CD14-positive monocyte (primary cell): ENCODE data around the gene LIMS2. TPM values are rescaled to one million over a fixed set of nuclear protein-coding genes. Genes with fewer than 3 reads are reported as not detected.

Experiments
- DNase-seq, 3 donors: peaks; one replicate each; pipeline ENCODE4 v3.0.0-alpha.2; 2011 to 2022
- H2AFZ ChIP-seq: 2 replicates; pipeline ENCODE4 v1.6.0; 2012; ENCODE audit warnings: mild to moderate bottlenecking, low read depth, low read length, inconsistent platforms; ENCODE audit not compliant: insufficient read depth, poor library complexity, severe bottlenecking
- H3K27ac ChIP-seq, 2 donors: 1 replicate in 1 of 2; 2 replicates in 1 of 2; pipeline ENCODE4 v1.5.1; 2012 to 2013; ENCODE audit warnings: low read length in 2 of 2, control low read depth in 1 of 2, inconsistent platforms in 1 of 2, low read depth in 1 of 2, mild to moderate bottlenecking in 1 of 2
- H3K27me3 ChIP-seq, 2 donors: one replicate each; pipeline versions ENCODE4 v1.6.0 to v1.6.1; 2011 to 2013; ENCODE audit warnings: low read length in 2 of 2; ENCODE audit not compliant: control insufficient read depth in 2 of 2, insufficient read depth in 2 of 2
- H3K36me3 ChIP-seq, 2 donors: replicated peaks in 1 of 2; 1 replicate in 1 of 2; 2 replicates in 1 of 2; pipeline versions ENCODE4 v1.5.1 to v1.6.1; 2012 to 2013; ENCODE audit warnings: low read length in 2 of 2, control low read depth in 1 of 2, inconsistent platforms in 1 of 2, mild to moderate bottlenecking in 1 of 2; ENCODE audit not compliant: insufficient read depth in 2 of 2, control insufficient read depth in 1 of 2
- H3K4me1 ChIP-seq, 2 donors: 1 replicate in 1 of 2; 2 replicates in 1 of 2; pipeline versions ENCODE4 v1.5.1 to v1.6.1; 2012 to 2013; ENCODE audit warnings: low read length in 2 of 2, control low read depth in 1 of 2, inconsistent platforms in 1 of 2, mild to moderate bottlenecking in 1 of 2, moderate library complexity in 1 of 2; ENCODE audit not compliant: insufficient read depth in 2 of 2, control insufficient read depth in 1 of 2
- H3K4me2 ChIP-seq: replicated peaks from 2 replicates; pipeline ENCODE3; 2012; ENCODE audit warnings: low read length, moderate library complexity, mild to moderate bottlenecking; ENCODE audit not compliant: poor library complexity, severe bottlenecking; ENCODE audit errors: extremely low read depth
- H3K4me3 ChIP-seq, 3 experiments: fragments of 200-600 bp in 1 of 3; sonication (generic) in 1 of 3; replicated peaks in 1 of 3; 1 replicate in 2 of 3; 2 replicates in 1 of 3; pipeline ENCODE4 v1.5.1; 2011 to 2013; ENCODE audit warnings: low read length in 3 of 3, mild to moderate bottlenecking in 3 of 3, control low read depth in 2 of 3, low read depth in 2 of 3, inconsistent platforms in 1 of 3, moderate library complexity in 1 of 3
- H3K79me2 ChIP-seq: 2 replicates; pipeline ENCODE4 v1.6.0; 2012; ENCODE audit warnings: mild to moderate bottlenecking, control low read depth, inconsistent platforms, low read length, moderate library complexity; ENCODE audit not compliant: insufficient read depth
- H3K9ac ChIP-seq: 2 replicates; pipeline ENCODE4 v1.6.0; 2017; ENCODE audit warnings: low read length, mild to moderate bottlenecking; ENCODE audit not compliant: insufficient read depth, poor library complexity, severe bottlenecking
- H3K9me3 ChIP-seq, 2 donors: replicated peaks in 1 of 2; 1 replicate in 1 of 2; 2 replicates in 1 of 2; pipeline versions ENCODE4 v1.5.1 to v1.6.1; 2012 to 2013; ENCODE audit warnings: low read length in 2 of 2, control low read depth in 1 of 2; ENCODE audit not compliant: control insufficient read depth in 1 of 2, insufficient read depth in 1 of 2
- H4K20me1 ChIP-seq: 2 replicates; pipeline ENCODE4 v1.6.0; 2012; ENCODE audit warnings: mild to moderate bottlenecking, low read length, control low read depth, moderate library complexity; ENCODE audit not compliant: insufficient read depth
- H3K27ac Mint-ChIP-seq, 7 donors: one replicate each; pipeline ENCODE4 v1.8.0; 2020; ENCODE audit warnings: mild to moderate bottlenecking in 7 of 7, mixed read lengths in 7 of 7, moderate library complexity in 6 of 7, inconsistent platforms in 2 of 7
- H3K27me3 Mint-ChIP-seq, 3 donors: one replicate each; pipeline ENCODE4 v1.8.0; 2021 to 2022; ENCODE audit warnings: low read depth in 3 of 3, mild to moderate bottlenecking in 3 of 3, mixed read lengths in 3 of 3, moderate library complexity in 3 of 3, inconsistent platforms in 1 of 3
- H3K36me3 Mint-ChIP-seq, 2 donors: one replicate each; pipeline ENCODE4 v1.8.0; 2020; ENCODE audit warnings: mixed read lengths in 2 of 2, inconsistent platforms in 1 of 2, mild to moderate bottlenecking in 1 of 2
- H3K4me1 Mint-ChIP-seq: one replicate; pipeline ENCODE4 v1.8.0; 2020; ENCODE audit warnings: mild to moderate bottlenecking, mixed read lengths
- H3K4me3 Mint-ChIP-seq, 2 donors: one replicate each; pipeline ENCODE4 v1.8.0; 2020; ENCODE audit warnings: mild to moderate bottlenecking in 2 of 2, mixed read lengths in 2 of 2, moderate library complexity in 1 of 2
- H3K9me3 Mint-ChIP-seq, 7 donors: one replicate each; pipeline ENCODE4 v1.8.0; 2020 to 2022; ENCODE audit warnings: mixed read lengths in 7 of 7, mild to moderate bottlenecking in 6 of 7, moderate library complexity in 6 of 7, inconsistent platforms in 2 of 7
- WGBS: methylation state at CpG from one replicate; pipeline ENCODE4 v1.1.5; 2013; ENCODE audit warnings: missing lambda C conversion rate; ENCODE audit not compliant: insufficient coverage; 5-methylcytosine and 5-hydroxymethylcytosine counted together
- intact Hi-C, 2 donors: fragments of 100-400 bp; cut with micrococcal nuclease; formaldehyde crosslinking; loops; one replicate each; pipeline versions ENCODE4 v1.15.0 to v1.15.1; 2023
- polyA plus RNA-seq, 3 donors: library from polyadenylated mRNA; depleted of rRNA in 1 of 3; unstranded in 2 of 3; stranded (reverse) in 1 of 3; fragments of 300-500 nt in 2 of 3; fragments of >200 nt in 1 of 3; fragmentation: Illumina TruSeq in 2 of 3; gene quantifications; 1 replicate in 2 of 3; 2 replicates in 1 of 3; pipeline ENCODE4 v1.2.3, GENCODE V29; 2012 to 2021
- TF ChIP-seq, protein P1 (sequence below): fragments of 200-600 bp; IDR thresholded peaks from one replicate; pipeline ENCODE4 v1.8.0; 2022; ENCODE audit warnings: antibody characterized with exemption, mild to moderate bottlenecking

Gene LIMS2
- polyA plus RNA-seq, 3 donors, result 0.13 to 1.3 (median 0.23) TPM

DNA sequence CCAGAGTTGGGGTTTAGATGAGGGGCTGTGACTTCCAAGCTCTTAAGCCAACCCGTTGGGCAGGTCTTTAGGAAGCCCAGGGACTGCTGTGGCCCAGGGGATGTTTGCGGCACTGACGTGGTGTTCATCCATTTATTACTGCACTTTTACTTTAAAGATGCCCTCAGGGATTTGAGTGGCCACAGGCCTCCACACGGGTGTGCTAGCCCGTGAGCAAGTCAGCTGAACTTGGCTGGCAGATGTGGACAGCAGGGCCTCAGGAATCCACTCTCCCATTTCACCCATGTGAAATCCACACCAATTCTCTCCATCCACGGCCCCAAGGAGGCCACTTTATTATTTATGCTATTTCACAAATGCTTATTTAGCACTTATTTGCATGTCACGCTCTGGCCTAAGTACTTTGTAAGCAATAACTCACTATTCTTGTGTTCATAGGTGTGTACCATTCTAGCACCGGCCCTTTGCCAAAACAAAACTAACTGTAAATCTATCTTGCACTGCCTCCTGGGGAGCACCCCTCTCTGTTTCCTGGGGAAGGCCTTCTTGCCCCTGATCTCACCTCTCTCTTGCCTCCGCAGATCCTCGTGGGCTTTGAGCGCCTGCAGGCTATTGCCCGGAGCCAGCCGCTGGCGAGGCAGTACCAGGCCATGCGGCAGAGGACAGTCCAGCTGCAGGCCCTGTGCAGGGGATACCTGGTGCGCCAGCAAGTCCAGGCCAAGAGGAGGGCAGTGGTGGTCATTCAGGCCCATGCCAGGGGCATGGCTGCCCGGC lies 68.5 kb downstream of the LIMS2 start:
- Histone ChIP-seq H3K9ac (no peak overlapping the region), H3K4me3 (no peak overlapping the region), H3K27me3 (no peaks in the 10 kb centered on the region), H3K4me1 (no peaks in the 10 kb centered on the region), H3K27ac (no peak overlapping the region), H4K20me1 (no peaks in the 10 kb centered on the region), H3K79me2 (no peaks in the 10 kb centered on the region), H3K9me3 (peaks cover 2 to 19% of the 10 kb centered on the region in 2 donors), H3K4me2 (no peak overlapping the region), H2AFZ (no peak overlapping the region), H3K36me3 (no peaks in the 10 kb centered on the region)
- peak overlapping the region in 1 of 7 donors; percentile 85 for H3K27ac Mint-ChIP-seq
- WGBS, result 96% methylated on average over 14 of the region's 17 CpGs
- peaks cover 0 to 2% (median 1%) of the 10 kb centered on the region in 3 donors for H3K27me3 Mint-ChIP-seq
- no peaks in the 10 kb centered on the region for H3K4me1 Mint-ChIP-seq
- no peak overlapping the region for H3K4me3 Mint-ChIP-seq
- H3K36me3 Mint-ChIP-seq, result peaks cover 0 to 5% of the 10 kb centered on the region in 2 donors
- peaks cover 7 to 22% (median 21%) of the 10 kb centered on the region in 7 donors for H3K9me3 Mint-ChIP-seq
- no peak for DNase-seq
- intact Hi-C loops, result no loop called here
- TF ChIP-seq, protein P1, sequence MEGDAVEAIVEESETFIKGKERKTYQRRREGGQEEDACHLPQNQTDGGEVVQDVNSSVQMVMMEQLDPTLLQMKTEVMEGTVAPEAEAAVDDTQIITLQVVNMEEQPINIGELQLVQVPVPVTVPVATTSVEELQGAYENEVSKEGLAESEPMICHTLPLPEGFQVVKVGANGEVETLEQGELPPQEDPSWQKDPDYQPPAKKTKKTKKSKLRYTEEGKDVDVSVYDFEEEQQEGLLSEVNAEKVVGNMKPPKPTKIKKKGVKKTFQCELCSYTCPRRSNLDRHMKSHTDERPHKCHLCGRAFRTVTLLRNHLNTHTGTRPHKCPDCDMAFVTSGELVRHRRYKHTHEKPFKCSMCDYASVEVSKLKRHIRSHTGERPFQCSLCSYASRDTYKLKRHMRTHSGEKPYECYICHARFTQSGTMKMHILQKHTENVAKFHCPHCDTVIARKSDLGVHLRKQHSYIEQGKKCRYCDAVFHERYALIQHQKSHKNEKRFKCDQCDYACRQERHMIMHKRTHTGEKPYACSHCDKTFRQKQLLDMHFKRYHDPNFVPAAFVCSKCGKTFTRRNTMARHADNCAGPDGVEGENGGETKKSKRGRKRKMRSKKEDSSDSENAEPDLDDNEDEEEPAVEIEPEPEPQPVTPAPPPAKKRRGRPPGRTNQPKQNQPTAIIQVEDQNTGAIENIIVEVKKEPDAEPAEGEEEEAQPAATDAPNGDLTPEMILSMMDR, result no peak

- WGBS, result 92% methylated on average over 1 of the region's 7 CpGs
- Histone ChIP-seq H2AFZ (no peak overlapping the region), H3K27me3 (no peaks in the 10 kb centered on the region), H3K9ac (no peak overlapping the region), H3K4me1 (no peaks in the 10 kb centered on the region), H3K36me3 (no peaks in the 10 kb centered on the region), H4K20me1 (no peaks in the 10 kb centered on the region), H3K9me3 (peaks cover 2 to 9% of the 10 kb centered on the region in 2 donors), H3K4me2 (no peak overlapping the region), H3K27ac (no peak overlapping the region), H3K4me3 (no peak overlapping the region), H3K79me2 (no peaks in the 10 kb centered on the region)
- H3K27ac Mint-ChIP-seq, result no peak overlapping the region
- H3K4me1 Mint-ChIP-seq, result no peaks in the 10 kb centered on the region
- no peak overlapping the region for H3K4me3 Mint-ChIP-seq
- H3K36me3 Mint-ChIP-seq, result peaks cover 0 to under 1% of the 10 kb centered on the region in 2 donors
- H3K27me3 Mint-ChIP-seq, result peaks cover 0 to 2% (median 1%) of the 10 kb centered on the region in 3 donors
- H3K9me3 Mint-ChIP-seq, result peaks cover 1 to 15% (median 11%) of the 10 kb centered on the region in 7 donors
- intact Hi-C loops, result no loop called here
- no peak for DNase-seq
- TF ChIP-seq, protein P1, result no peak
Observed at GRCh38 chr2:127605691-127606263, 69.6 kb downstream of the LIMS2 start.
